Liver (tissue), 9 donors: ENCODE results near the gene PAH. TPM values are rescaled to one million over a fixed set of nuclear protein-coding genes. Genes with fewer than 3 reads are reported as not detected.

Experiments
- DNase-seq: peaks from one replicate; pipeline ENCODE4 v3.0.0-alpha.2; 2017; ENCODE audit warnings: low spot score
- H3K27ac ChIP-seq, 2 donors: one replicate each; pipeline ENCODE4 v1.7.0; 2013; ENCODE audit warnings: inconsistent platforms in 2 of 2, low read length in 2 of 2, control low read depth in 1 of 2, low read depth in 1 of 2, mild to moderate bottlenecking in 1 of 2
- H3K27me3 ChIP-seq, 4 donors: one replicate each; pipeline versions ENCODE4 v1.6.1 to v1.7.0; 2013; ENCODE audit warnings: low read length in 3 of 4, inconsistent platforms in 1 of 4, mild to moderate bottlenecking in 1 of 4, moderate library complexity in 1 of 4; ENCODE audit not compliant: control insufficient read depth in 4 of 4, insufficient read depth in 4 of 4
- H3K36me3 ChIP-seq, 4 donors: one replicate each; pipeline versions ENCODE4 v1.6.1 to v1.7.0; 2013; ENCODE audit warnings: low read length in 3 of 4, mild to moderate bottlenecking in 3 of 4, low read depth in 1 of 4, moderate library complexity in 1 of 4; ENCODE audit not compliant: control insufficient read depth in 4 of 4, insufficient read depth in 3 of 4
- H3K4me1 ChIP-seq, 4 donors: one replicate each; pipeline versions ENCODE4 v1.6.1 to v1.7.0; 2013; ENCODE audit warnings: low read length in 3 of 4, mild to moderate bottlenecking in 3 of 4, moderate library complexity in 1 of 4; ENCODE audit not compliant: control insufficient read depth in 4 of 4, insufficient read depth in 4 of 4
- H3K4me3 ChIP-seq, 3 donors: one replicate each; pipeline versions ENCODE4 v1.6.1 to v1.7.0; 2013; ENCODE audit warnings: low read length in 3 of 3, control low read depth in 1 of 3, low read depth in 1 of 3, mild to moderate bottlenecking in 1 of 3
- H3K9ac ChIP-seq, 2 donors: one replicate each; pipeline ENCODE4 v1.7.0; 2013; ENCODE audit warnings: low read length in 2 of 2, mild to moderate bottlenecking in 2 of 2, moderate library complexity in 2 of 2, control low read depth in 1 of 2, low read depth in 1 of 2
- H3K9me3 ChIP-seq, 4 donors: one replicate each; pipeline versions ENCODE4 v1.6.1 to v1.7.0; 2013; ENCODE audit warnings: low read length in 3 of 4; ENCODE audit not compliant: control insufficient read depth in 4 of 4
- ATF3 ChIP-seq: IDR thresholded peaks from 2 replicates; pipeline ENCODE4 v1.6.1; 2016; ENCODE audit warnings: antibody characterized with exemption
- CTCF ChIP-seq: fragments of 150-350 bp; IDR thresholded peaks from 2 replicates; pipeline ENCODE4 v1.5.1; 2017; ENCODE audit warnings: improper control_type of control experiment, low read depth, low read length; ENCODE audit not compliant: missing input control
- EGR1 ChIP-seq, 2 donors: IDR thresholded peaks; 2 replicates each; pipeline ENCODE4 v1.6.1; 2016 to 2018; ENCODE audit warnings: antibody characterized with exemption in 2 of 2, low read depth in 2 of 2
- FOXA1 ChIP-seq: IDR thresholded peaks from 2 replicates; pipeline ENCODE4 v1.6.1; 2016; ENCODE audit warnings: antibody characterized with exemption
- FOXA2 ChIP-seq: IDR thresholded peaks from 2 replicates; pipeline ENCODE4 v1.6.1; 2016; ENCODE audit warnings: antibody characterized with exemption
- GABPA ChIP-seq, 2 donors: IDR thresholded peaks in 1 of 2; conservative IDR thresholded peaks in 1 of 2; 2 replicates each; pipeline ENCODE4 v1.6.1; 2016; ENCODE audit warnings: antibody characterized with exemption in 2 of 2, mild to moderate bottlenecking in 1 of 2, moderate library complexity in 1 of 2
- HNF4A ChIP-seq, 2 donors: conservative IDR thresholded peaks; 2 replicates each; pipeline ENCODE4 v1.6.1; 2016; ENCODE audit warnings: antibody characterized with exemption in 2 of 2, mild to moderate bottlenecking in 2 of 2
- HNF4G ChIP-seq: IDR thresholded peaks from 2 replicates; pipeline ENCODE4 v1.6.1; 2016; ENCODE audit warnings: antibody characterized with exemption
- JUND ChIP-seq, 2 donors: IDR thresholded peaks; 2 replicates each; pipeline ENCODE4 v1.6.1; 2016; ENCODE audit warnings: antibody characterized with exemption in 2 of 2
- MAX ChIP-seq: IDR thresholded peaks from 2 replicates; pipeline ENCODE4 v1.6.1; 2016; ENCODE audit warnings: antibody characterized with exemption
- NR2F2 ChIP-seq: IDR thresholded peaks from 2 replicates; pipeline ENCODE4 v1.6.1; 2016; ENCODE audit warnings: antibody characterized with exemption
- RAD21 ChIP-seq, 2 donors: IDR thresholded peaks; 2 replicates each; pipeline ENCODE4 v1.6.1; 2016; ENCODE audit warnings: antibody characterized with exemption in 2 of 2, mild to moderate bottlenecking in 2 of 2
- REST ChIP-seq: IDR thresholded peaks from 2 replicates; pipeline ENCODE4 v1.6.1; 2016; ENCODE audit warnings: antibody characterized with exemption, mild to moderate bottlenecking
- RXRA ChIP-seq, 2 donors: IDR thresholded peaks; 2 replicates each; pipeline ENCODE4 v1.6.1; 2017 to 2018; ENCODE audit warnings: antibody characterized with exemption in 2 of 2, mild to moderate bottlenecking in 1 of 2
- SP1 ChIP-seq: IDR thresholded peaks from 2 replicates; pipeline ENCODE4 v1.6.1; 2018; ENCODE audit warnings: antibody characterized with exemption, mild to moderate bottlenecking
- TAF1 ChIP-seq: conservative IDR thresholded peaks from 2 replicates; pipeline ENCODE4 v1.6.1; 2016; ENCODE audit warnings: antibody characterized with exemption, mild to moderate bottlenecking
- YY1 ChIP-seq: IDR thresholded peaks from 2 replicates; pipeline ENCODE4 v1.6.1; 2016; ENCODE audit warnings: antibody characterized with exemption, mild to moderate bottlenecking
- WGBS: extraction: QIAGEN DNeasy Blood & Tissue Kit; methylation state at CpG from one replicate; pipeline ENCODE4 v1.1.7; 2013; 5-methylcytosine and 5-hydroxymethylcytosine counted together
- polyA plus RNA-seq, 2 donors: library from polyadenylated mRNA; stranded (reverse) in 1 of 2; unstranded in 1 of 2; fragments of 200-250 nt in 1 of 2; fragments of >200 nt in 1 of 2; fragmentation: Nextera tagmentation in 1 of 2; extraction: Ambion mirVana in 1 of 2; gene quantifications; one replicate each; pipeline versions ENCODE4 v1.2.1 to v1.2.3, GENCODE V29; 2013 to 2015
- total RNA-seq, 2 donors: library from RNA; depleted of rRNA; stranded (reverse); fragments of >200 nt; gene quantifications; one replicate each; pipeline ENCODE4 v1.2.3, GENCODE V29; 2014
- TF ChIP-seq, protein P1 (sequence below): IDR thresholded peaks from 2 replicates; pipeline ENCODE4 v1.6.1; 2016; ENCODE audit warnings: antibody characterized with exemption
- donor health status: healthy.
- donor health status: healthy.
- donor health status: healthy.
- donor health status: healthy.
- donor health status: healthy.

The PAH gene
- total and polyA plus RNA-seq, 4 donors, result 327 to 696 (median 568) TPM

GRCh38 chr12:102950107-102950949 lies 33.3 kb upstream of the PAH start:
- Histone ChIP-seq H3K9me3 (peaks cover 0 to 4% (median 1%) of the 10 kb centered on the region in 4 donors), H3K36me3 (no peaks in the 10 kb centered on the region), H3K9ac (peak overlapping the region in 1 of 2 donors; percentile 9), H3K4me1 (peaks cover 5 to 26% (median 17%) of the 10 kb centered on the region in 4 donors), H3K4me3 (peak overlapping the region; percentile 4 to 37 (median 34)), H3K27ac (peak overlapping the region; percentile 48 to 56), H3K27me3 (peaks cover 0 to 5% (median 0%) of the 10 kb centered on the region in 4 donors)
- WGBS, result 4% methylated on average over 37 of the region's 37 CpGs
- peak; percentile 88 for TF ChIP-seq YY1
- peak; percentile 100 for TF ChIP-seq HNF4A (conservative IDR thresholded peaks at IDR 0.05)
- TF ChIP-seq RXRA (IDR thresholded peaks at IDR 0.05), result peak; percentile 91
- peak; percentile 83 for TF ChIP-seq CTCF
- TF ChIP-seq GABPA (IDR thresholded peaks at IDR 0.05 in 1 of 2, conservative IDR thresholded peaks at IDR 0.05 in 1 of 2), result no peak
- peak in 1 of 2 donors; percentile 36 for TF ChIP-seq EGR1 (IDR thresholded peaks at IDR 0.05; ENCODE audit: low read depth in 2 of 2)
- TF ChIP-seq RAD21 (IDR thresholded peaks at IDR 0.05), result peak; percentile 92 to 93
- no peak for TF ChIP-seq TAF1
- peak; percentile 43 for TF ChIP-seq ATF3
- TF ChIP-seq, protein P1, sequence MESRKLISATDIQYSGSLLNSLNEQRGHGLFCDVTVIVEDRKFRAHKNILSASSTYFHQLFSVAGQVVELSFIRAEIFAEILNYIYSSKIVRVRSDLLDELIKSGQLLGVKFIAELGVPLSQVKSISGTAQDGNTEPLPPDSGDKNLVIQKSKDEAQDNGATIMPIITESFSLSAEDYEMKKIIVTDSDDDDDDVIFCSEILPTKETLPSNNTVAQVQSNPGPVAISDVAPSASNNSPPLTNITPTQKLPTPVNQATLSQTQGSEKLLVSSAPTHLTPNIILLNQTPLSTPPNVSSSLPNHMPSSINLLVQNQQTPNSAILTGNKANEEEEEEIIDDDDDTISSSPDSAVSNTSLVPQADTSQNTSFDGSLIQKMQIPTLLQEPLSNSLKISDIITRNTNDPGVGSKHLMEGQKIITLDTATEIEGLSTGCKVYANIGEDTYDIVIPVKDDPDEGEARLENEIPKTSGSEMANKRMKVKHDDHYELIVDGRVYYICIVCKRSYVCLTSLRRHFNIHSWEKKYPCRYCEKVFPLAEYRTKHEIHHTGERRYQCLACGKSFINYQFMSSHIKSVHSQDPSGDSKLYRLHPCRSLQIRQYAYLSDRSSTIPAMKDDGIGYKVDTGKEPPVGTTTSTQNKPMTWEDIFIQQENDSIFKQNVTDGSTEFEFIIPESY, result peak; percentile 81
- TF ChIP-seq MAX, result peak; percentile 94
- TF ChIP-seq NR2F2, result peak; percentile 57
- TF ChIP-seq REST, result peak; percentile 91
- TF ChIP-seq FOXA2, result peak; percentile 81
- TF ChIP-seq FOXA1, result peak; percentile 90
- TF ChIP-seq JUND (IDR thresholded peaks at IDR 0.05), result peak; percentile 86 to 89
- TF ChIP-seq SP1, result peak; percentile 98
- TF ChIP-seq HNF4G, result peak; percentile 97
- peak; percentile 65 for DNase-seq
